GM21526 (cell line): Measurements from ENCODE around the gene SLC1A4.
"Not testable (repeated sequence)": the region's sequence is repeated elsewhere in the genome, so short reads cannot be mapped to it uniquely, and the experiment has no call there.

Source experiments
- ATAC-seq: cut with Tn5 transposase; IDR thresholded peaks from one replicate; pipeline ENCODE4 v1.9.1; 2021; ENCODE audit warnings: moderate library complexity; ENCODE audit not compliant: unreplicated experiment, low FRiP score

The SLC1A4 gene

DNA sequence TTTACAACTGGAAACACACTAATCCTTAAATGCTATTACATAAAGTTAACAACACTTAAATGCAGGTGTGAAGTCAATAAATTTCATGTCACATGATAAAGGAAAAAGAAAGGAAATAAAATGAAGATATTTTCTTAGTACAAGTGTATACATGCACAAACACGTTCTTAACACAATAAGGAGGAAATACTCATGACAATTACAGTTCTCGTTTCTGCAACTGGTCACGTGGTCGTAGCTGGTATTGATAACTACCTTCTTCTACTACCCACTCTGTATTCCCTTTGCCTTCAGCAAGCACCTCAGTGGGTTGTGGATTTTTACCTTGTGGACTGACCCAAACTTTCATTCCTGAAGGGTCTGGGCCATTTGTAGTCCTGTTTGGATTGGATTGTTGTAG lies 26.1 kb upstream of the SLC1A4 start:
- not testable (repeated sequence) for ATAC-seq

DNA sequence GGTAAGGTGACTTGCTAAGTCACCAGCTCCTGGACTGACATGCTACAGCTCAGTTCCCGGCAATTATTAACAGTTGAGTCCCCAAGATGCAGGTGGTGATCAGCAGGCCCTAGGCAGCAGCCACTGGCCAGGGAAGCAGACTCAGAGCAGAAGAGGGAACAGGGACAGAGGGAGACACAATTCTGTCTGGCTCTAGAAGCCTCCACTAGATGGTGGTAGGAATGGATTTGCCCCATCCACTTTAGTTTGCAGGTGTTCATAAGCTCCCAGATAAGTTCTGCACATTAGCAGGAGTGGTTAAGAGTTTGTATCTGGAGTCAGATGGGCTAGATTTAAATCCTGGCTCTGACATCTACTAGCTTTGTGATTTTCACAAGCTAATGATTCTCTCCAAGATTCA lies 25.5 kb upstream of the SLC1A4 start:
- no peak for ATAC-seq

DNA sequence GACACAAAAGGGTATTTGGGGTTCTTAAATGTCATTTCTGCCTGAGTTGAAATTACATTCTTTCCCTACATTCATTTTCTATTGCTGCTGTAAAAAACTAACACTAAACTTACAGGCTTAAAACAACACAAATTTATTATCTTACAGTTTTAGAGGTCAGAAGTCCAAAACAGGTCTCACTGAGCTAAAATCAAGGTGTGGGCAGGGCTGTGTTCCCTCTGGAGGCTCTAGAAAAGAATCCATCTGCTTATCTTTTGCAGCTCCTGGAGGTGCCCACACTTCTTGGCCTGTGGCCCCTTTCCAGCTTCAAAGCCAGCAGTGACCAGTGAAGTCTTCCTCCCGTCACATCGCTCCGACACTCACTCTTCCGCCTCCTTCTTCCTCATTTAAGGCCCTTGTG lies 23.2 kb upstream of the SLC1A4 start:
- no peak for ATAC-seq

DNA sequence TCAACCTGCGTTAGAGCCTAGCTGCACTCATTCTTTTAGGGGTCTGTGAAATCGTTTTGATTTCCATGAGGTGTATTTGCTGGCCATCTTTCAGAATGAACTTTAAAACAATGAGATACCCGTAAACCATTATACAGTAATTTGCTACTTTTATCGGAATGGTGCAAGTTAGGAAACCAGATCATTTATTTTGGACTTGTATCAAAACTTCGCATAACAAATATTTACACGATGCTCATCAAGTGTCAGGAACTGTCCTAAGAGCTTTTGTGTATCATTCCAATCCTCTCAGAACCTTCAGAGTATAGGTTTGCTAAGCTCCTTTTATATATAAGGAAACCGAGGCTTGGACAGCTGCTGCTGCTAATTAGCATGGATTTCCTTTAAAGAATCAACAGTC lies 22.4 kb upstream of the SLC1A4 start:
- no peak for ATAC-seq

DNA sequence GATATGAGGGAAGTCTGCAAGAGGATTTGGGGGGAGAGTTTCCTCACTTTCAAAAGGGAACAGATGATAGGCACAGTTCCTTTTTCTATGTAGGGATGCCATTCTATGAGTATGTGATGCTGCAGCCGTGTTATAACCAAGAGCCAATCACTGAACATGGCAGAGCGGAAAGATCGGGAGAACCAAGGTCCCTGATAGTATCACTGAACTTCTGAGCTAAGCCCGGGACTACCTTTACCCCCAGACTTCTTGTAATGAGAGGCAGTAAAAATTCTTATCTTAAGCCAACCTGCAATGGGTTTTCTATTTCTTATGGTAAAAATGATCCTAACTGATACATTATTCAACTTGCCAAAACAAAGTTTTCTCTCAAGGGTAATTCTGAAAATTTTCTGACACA lies 21.6 kb upstream of the SLC1A4 start:
- no peak for ATAC-seq

DNA sequence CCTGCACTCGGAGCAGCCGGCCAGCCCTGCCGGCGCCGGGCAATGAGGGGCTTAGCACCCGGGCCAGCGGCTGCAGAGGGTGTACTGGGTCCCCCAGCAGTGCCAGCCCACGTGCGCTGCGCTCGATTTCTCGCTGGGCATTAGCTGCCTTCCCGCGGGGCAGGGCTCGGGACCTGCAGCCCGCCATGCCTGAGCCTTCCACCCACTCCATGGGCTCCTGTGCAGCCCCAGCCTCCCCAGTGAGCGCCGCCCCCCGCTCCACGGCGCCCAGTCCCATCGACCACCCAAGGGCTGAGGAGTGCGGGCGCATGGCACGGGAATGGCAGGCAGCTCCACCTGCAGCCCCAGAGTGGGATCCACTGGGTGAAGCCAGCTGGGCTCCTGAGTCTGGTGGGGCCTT lies 20.1 kb upstream of the SLC1A4 start:
- not testable (repeated sequence) for ATAC-seq

DNA sequence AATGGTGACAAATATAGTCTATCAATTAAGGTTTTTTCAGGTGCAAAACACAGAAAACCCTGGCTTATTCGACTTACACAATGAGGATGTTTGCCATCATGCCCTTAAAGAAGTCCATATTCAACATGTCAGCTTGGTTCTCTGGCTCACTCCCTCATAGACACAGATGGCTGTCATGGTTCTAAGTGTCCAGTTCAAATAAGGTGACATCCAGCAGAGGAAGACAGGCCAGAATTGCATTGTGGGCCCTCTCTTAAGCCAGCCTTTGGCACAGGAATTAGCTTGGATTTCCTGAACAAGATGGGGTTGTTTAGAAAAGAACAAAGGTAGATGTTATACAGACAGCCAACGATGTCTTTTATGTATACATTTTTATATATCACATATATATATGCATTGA lies 18.7 kb upstream of the SLC1A4 start:
- no peak for ATAC-seq

DNA sequence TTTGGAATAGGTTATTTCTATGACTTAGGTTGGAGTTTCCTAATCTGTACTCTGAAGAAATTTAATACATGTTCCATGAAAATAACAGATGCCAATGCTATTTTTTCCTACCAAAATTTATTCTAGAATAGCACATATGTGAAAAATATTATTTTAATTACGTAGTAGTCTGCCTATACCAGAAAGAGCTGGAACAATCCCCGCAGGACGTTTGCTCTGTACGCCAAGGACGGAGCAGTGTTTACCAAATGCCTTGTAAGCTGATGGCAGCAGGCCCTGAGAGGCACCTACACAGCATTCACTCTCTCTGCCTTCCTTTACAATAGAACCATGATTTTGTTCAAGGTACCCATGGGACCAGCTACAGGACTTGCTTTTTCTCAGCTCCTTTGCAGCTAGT lies 16.8 kb upstream of the SLC1A4 start:
- no peak for ATAC-seq

DNA sequence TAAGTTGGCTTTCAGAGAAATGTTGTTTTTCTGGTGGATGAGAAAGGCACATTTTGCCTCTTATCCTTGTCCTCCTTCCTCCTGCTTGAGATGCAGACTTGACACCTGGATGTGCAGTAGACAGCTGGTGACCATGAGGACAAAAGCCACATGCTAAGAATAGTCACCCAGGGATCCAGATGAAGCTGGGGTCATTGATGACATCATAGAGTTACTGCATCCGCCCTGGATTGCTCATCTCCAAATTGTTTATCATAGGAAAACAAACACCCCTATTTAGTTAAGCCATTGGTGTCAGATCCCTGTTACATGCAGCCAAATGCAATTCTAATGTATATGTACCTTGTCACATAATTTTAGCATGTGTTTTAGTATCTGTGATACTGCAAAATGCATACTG lies 16.3 kb upstream of the SLC1A4 start:
- ATAC-seq: no peak

DNA sequence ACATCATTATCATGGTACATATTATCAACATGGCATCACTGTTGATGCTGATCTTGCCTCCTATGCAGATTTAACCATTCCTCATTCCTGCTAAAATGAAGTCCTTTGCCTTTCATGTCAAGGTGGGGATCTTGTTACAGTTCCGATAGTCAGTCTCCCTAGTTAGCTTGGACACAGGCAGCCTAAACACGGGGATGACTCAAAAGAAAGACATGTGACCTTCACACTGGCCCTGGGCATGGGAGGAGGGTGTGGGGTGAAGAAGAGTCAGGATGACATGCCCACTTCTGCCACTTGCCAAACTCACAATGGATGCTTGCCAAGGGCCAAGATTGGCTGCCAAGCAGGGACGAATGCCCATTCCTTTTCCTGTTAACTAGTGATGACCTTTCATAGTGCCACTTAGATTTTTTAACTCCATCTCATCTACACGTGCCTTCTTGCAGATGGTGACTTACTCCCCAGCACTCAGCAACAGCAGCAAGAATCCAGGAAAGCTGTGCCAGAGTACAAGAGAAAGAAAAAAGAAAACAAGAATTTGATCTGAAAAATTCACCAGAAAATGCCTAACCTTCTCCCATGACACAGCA lies 13.9 kb upstream of the SLC1A4 start:
- ATAC-seq: no peak

DNA sequence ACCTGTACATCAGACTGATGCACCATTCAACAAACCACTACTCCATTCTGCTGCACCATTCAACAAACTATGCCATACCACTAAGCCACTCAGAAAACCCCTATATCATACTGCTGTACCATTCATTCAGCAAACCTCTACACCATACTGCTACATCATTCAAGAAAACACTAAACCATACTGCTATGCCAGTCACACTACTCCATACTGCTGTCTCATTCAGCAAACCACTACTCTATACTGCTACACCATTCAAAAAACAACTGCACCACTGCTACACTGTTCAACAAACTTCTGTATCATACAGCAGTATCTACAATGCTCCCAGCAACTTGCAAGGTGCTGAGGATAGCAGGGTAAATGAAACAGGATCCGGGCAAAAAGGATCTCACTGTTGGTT lies 12.9 kb upstream of the SLC1A4 start:
- no peak for ATAC-seq

DNA sequence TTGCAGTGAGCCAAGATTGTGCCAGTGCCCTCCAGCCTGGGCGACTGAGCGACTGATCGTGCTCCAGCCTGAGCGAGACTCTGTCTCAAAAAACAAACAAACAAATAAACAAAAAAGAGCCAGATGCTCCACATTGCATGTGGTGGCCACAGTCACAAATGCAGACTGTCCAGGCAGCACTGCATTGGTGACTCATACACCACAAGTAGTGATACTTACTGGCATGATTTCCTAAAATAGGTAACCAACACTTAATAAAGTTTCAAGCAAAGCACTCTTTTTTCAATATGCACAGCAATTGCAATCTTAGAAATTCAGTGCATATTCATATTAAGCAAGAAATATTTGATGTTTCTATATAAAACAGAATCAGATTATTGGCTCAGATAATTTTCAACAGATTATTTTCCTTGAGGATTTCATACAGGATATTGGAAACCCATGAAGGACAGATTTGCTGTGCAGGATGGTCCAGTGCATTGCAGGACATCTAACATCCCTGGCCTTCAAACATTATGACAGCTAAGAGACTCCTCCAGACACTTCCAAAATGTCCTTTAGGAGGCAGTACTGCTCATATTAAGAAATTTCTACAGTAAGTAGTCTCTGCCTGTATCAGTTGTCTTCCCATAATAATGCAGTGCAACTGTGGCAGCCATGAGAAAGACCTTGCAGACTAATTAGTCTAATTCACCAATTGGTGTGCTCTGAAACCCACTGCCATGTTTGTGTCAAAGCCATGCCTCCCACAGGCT lies 10.5 kb upstream of the SLC1A4 start:
- no peak for ATAC-seq

DNA sequence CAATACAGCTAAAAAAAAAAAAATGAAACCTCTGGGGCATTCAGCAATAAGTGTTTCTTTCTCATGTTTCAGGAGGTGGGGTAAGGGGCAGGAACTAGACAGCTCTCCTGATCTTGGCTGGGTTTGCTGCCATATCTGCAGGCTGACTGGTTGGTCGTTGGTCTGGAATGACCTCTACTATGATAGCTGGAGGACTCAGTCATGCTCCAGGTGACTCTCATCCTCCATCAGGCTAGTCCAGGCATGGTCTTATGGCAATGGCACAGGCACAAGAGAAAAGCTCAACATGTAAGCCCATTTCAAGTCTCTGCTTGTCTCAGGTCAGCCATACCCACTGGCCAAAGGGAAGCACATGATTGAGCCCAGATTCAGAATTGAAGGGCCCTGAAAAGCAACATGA lies 9.5 kb upstream of the SLC1A4 start:
- no peak for ATAC-seq

DNA sequence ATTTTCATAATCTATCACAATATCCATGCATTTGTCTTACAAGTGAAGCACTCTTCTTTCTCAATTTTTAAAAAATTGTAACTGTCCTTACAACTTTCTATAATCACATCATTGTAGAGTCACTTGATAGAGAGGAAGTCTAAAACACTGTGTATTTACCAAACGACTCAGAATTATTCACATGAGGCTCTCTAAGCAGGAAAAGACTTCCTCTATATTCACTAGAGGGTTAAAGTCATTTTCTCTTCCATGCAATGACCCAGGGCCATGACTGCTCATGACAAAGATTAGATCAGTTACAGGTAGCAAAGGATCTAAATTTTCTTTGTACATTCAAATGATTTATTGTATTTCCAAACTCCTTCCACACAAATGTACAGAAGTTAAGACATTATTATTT lies 9.0 kb upstream of the SLC1A4 start:
- ATAC-seq: no peak

DNA sequence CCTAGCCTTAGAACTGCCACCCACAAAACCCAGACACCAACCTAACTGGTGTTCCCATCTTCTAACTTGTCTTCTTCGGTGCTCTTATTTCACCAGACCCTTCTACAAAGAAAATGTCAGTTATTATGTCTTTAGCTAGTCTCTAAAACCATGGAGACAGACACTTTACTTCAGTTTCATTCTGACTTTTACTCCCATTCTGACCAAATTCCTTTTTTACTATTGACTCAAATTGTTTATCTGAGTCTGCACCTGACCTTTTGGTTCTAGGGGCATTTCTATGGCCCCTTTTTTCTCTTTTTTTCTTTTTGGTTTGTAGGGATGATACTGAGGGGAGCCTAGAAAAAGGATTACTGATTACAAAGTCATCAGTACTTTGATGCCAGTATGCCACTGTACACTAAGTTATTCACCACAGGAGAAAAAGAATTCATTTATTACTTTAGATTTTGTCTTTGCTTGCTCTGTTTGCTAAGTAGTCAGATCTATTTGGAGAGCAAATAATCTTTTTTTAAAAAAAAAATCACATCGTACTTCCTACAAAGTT lies 6.8 kb upstream of the SLC1A4 start:
- ATAC-seq: no peak

DNA sequence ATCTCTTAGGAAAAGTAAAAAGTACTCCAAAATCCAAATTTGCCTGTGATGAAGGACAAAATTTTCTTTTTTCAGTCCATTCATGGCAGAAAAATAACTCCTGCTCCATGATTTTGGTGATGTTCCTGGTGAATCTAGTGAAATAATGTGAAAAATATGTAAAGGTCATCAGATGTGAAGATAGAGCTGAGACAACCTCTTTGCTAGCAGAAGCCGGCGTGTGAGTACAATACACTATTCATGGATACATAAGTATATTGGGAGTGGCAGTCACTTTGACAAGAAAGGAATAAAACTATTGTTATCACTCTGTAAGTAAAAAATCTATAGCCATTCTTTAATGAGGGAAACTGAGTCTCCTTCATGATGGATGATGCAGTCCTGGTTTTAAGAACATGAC lies 6.3 kb upstream of the SLC1A4 start:
- no peak for ATAC-seq

DNA sequence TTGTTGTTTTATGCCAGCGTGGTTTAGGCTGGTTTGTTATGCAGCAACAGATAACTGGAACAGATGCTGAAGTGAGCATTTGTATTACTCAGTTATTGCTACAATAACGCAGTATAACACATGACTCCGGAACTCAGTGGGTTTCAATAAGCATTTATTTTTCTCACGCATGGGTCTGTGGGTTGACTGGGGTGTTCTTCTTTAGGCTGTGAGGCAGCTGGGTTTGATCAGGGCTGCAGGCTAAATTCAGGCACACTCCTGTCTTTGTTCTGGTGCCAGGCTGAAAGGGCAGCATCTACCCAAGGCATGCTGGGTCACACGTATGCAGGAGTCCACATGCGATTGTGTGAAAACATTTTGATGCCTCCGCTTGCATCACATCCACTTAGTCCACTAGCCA lies 3.8 kb upstream of the SLC1A4 start:
- ATAC-seq: no peak

DNA sequence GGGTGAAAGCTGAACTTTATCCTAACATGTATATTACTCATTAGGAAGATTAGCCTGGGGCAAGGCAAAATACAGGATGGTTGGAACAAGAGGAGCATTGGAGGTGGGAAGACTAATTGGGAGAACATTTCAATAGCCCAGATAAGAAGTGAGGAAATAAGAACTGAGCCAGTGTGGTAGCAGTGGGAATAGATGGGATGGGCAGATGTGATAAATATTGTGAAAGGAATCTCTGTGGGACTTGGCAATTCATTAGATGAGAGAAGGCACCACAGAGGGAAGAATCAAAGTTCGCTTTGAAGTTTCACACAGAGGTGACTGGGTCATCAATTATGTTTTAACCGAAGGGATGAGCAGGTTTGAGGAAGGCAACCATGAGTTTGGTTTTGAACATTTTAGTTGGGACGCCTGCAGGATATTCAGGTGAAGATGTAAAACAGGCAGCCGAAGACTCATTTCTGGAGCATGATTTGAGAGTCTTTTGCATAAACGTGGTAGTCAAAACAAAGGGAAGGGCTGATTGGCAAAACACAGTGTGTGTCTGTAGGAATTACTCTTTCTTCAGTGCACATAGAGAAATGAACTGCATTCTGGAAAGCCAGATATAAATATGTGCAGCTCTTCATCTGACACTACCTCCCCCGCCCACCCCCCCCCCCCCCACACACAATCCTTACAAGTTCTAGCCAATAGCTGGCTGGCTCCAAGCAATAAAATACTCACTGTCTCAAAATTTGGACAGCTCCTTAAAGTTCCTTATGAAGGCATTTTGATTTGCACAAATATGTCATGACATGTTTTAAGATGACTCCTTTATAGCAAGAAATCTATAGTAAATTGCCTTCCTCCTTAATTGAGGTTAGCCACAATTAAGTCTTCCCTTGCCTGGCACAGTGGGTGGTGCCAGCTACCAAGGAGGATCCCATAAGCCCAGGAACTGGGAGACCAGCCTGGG lies 1.9 kb upstream of the SLC1A4 start:
- ATAC-seq: no peak

DNA sequence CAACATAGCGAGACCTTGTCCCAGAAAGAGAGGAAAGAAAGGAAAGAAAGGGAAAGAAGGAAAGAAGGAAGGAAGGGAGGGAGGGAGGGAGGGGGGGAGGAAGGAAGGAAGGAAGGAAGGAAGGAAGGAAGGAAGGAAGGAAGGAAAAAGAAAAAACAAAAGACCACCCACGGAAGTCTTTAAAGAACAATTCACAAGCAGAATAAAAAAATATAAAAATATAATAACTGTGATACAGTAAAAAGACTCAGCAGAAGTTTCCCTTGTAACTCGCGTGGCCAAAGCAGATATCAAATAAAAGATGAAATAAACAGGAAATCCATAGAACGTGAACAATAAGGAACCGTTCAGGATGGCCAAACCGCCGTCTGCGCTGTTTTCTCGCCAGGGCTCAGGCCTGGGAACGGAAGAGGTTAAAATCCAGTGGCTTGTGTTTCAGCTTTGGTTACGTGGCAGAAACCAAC lies 1.2 kb upstream of the SLC1A4 start:
- ATAC-seq: no peak

DNA sequence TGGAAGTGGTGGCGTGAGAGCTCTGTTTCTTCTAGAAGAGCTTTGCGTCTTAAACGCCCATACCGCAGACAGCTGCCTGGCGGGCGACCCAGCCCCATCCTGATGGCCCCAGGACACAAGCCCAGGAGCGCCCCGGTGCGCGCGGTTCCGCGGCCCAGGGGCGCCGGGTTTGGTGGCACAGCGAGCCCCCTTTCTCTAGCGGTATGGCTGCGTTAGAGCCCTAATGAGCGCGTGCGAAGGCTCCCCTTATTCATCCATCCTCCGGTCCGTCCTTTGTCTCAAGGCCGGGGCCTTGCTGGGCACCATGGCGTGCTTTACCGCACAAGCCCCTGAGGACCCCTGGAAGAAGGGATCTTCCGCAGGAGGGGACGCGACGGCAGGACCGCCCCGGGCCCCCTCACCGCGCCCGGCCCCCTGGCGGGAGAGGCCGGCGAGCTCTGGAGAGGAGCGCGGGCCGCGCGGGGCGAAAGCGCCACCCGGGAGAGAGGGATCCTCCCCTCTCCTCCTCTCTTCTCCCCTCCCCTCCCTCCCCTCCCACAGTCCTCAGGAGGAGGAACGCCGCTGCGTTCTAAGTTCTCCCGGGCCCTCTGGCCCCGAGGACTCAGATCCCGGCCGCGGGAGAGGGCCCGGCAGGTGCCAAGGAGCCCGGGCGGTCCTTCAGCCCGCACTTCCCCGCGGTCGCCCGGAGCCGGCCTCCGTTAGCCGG lies 626 bp upstream of the SLC1A4 start:
- ATAC-seq: peak; percentile 32
